EL (cell line): ENCODE measurements around the gene PUM1.

Experiments
- DNase-seq: peaks from one replicate; pipeline ENCODE4 v3.0.0-alpha.2; 2016

Gene PUM1

DNA sequence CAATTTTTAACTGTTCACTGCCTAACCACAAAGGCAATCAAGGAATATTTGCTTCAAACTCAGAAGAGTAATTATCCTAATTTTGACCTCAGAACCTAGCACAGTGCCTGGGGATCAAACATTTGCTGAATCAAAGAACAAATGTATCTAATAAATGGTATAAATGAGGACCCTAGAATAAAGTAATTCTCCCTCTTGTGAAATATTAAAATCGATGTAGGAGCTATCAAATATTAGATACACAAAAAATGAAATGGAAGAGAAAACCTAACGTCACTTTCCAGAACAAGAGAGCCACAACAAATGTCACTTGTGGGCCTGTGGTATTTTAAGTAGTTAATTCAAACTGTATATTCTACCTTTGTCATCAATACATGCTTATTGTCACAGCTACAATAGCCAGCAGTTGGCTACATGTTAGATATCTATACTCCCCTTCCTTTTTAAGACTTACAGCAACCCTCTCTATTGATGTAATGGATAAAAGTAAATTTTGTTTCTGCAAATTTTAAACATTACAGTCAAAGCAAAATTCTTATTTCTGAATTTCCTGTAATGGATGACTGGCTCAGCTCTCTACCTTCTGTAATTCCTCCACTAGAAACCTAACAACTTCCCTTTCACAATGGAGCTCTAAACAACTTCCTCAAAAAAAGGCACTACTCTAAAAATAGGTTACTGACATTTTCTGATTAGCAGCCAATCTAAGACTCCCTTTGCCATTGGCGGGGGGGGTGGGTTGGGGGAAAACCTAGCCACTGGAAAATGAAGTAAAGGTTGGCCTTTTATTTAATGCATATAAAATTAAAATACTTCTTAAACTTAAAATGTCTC lies 37.6 kb downstream of the PUM1 start:
- no peak for DNase-seq

- no peak for DNase-seq
Measured at GRCh38 chr1:31022259-31022658, 43.3 kb downstream of the PUM1 start.

DNA sequence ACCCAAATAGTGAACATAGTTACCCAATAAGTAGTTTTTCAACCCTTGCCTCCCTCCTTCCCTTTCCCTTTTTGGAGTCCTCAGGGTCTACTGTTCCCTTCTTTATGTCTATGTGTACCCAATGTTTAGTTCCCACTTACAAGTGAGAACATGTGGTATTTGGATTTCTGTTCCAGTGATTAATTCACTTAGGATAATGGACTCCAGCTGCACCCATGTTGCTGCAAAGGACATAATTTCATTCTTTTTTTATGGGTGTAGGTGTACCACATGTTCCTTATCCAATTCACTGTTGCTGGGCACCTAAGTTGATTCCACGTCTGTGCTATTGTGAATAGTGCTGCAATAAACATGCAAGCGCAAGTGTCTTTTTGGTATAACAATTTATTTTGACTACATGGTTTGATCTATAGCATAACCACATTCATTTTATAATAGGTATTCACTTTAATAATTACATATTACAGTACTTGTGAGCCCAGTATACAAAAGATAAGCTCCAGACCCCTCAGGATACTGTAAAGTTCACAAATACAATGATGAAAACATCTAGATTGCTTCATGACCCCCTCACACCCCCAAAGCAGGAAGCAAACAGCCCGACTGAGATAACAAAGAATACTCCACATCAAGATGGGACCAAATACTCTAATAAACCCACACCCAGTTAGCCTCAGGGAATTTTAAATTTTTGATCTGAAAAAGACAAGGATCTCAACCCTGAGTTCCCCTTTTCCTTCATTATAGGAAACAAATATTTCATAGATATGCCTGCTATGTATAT lies 45.3 kb downstream of the PUM1 start:
- DNase-seq: no peak

GRCh38 chr1:31019401-31019800 lies 46.1 kb downstream of the PUM1 start:
- no peak for DNase-seq

GRCh38 chr1:31016868-31017267 lies 48.6 kb downstream of the PUM1 start:
- no peak for DNase-seq

- peak; percentile 25 for DNase-seq
Measured at GRCh38 chr1:31013187-31013864, 52.2 kb downstream of the PUM1 start.

GRCh38 chr1:31012210-31012924 lies 53.1 kb downstream of the PUM1 start:
- no peak for DNase-seq

GRCh38 chr1:31011719-31012118 lies 53.8 kb downstream of the PUM1 start:
- DNase-seq: no peak

- peak; percentile 78 for DNase-seq
Measured at GRCh38 chr1:31010086-31010989, 55.2 kb downstream of the PUM1 start.

GRCh38 chr1:31007462-31007991 lies 58.0 kb downstream of the PUM1 start:
- DNase-seq: peak; percentile 89

DNA sequence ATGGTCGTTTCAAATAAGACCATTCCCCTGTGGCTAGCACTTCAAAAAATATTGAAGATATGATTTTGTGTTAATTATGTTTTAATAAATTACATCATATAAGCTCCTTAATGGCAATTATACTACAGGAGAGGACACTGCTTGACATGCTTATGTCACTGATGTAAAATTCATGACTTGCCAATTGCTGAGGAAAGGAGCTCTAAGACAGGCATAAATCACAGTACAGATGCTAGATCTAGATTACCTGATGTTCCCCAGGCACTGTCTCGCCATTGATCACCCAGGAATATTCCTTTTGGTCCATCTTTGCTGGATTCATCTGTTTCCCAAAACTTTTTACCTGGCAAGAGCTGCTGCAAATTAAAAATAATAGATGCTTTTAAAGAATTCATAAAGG lies 58.8 kb downstream of the PUM1 start:
- no peak for DNase-seq

DNA sequence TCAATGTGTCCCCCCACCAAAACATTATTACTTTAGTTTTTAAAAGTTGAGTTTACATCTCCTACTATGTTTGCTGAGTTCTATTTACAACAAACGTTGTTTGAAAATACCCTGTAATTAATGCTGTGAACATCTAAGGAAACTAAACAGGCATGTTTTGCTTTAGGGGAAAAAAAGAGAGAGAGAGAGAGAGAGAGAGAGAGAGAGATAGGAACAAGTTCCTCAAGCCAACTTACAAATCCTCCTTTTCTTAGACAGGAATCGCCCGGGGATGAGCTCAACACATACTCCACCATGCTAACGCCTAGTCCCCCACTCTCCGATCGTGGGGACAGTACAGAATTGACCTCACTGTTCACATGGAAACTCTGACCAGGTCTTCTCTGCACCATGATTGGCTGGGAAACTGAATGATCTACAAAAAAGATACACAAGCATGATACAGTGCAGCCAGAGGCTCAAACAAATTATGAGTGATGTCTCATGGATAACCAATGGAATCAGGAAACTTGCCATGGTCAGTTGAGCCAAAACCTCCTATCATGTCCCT lies 59.8 kb downstream of the PUM1 start:
- DNase-seq: no peak

GRCh38 chr1:31005198-31005597 lies 60.3 kb downstream of the PUM1 start:
- no peak for DNase-seq

- no peak for DNase-seq
Measured at GRCh38 chr1:31004231-31004621, 61.3 kb downstream of the PUM1 start.

DNA sequence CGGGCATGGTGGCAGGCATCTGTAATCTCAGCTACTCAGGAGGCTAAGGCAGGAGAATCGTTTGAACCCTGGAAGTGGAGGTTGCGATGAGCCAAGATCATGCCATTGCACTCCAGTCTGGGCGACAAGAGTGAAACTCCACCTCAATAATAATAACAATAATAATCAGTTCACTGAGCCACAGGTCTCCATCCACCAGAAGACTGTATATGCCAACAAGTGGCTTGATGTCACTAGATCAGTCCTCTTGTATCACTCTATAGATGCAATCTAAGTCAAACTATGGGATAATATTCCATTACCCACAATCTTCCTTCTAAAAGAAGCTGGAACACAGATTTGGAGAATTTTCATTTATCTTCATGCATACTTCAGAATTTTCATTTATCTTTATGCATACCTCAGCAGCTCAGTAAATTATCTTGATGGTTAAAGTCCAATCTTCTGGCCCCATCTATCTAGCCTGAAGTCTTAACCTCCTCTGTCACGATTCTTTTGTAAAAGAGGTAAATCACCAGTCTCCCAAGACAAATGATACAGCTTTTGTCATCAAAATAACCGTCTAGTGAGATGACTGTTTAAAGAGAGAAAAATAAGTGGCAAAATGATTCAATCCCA lies 61.8 kb downstream of the PUM1 start:
- no peak for DNase-seq

DNA sequence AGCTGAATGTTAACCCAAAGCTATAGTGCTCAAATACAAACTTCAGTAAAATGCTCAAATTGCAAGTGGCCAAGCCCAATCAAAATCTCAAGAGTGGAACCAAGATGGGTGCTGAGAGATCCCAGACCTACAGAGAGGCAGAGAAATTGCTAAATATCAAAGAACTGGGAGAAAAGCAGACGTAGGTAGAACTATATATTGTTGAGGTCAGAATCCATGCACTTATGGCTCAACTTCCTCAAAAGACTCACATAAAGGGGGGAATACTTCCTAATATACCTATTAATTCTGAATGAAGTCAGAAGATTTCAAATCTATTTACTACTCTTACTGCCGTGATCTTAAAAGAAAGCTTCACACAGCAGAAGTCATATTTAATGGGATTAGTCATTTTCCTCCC lies 65.2 kb downstream of the PUM1 start:
- no peak for DNase-seq

GRCh38 chr1:30998887-30999286 lies 66.6 kb downstream of the PUM1 start:
- DNase-seq: no peak

DNA sequence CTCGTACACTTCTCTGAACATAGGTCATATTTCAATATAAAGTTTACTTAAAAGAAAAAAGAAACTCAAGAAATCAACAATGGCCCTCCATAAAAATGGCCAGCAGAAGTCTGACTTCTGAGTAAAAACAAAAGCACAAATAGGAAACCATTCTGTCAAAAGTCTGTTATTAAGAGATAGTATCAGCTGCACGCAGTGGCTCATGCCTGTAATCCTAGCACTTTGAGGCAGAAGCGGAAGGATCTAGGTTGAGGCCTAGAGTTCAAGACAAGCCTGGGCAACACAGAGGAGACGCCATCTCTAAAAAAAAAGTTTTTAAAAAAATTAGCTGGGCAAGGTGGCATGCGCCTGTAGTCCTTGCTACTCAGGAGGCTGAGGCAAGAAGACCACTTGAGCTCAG lies 67.3 kb downstream of the PUM1 start:
- no peak for DNase-seq

DNA sequence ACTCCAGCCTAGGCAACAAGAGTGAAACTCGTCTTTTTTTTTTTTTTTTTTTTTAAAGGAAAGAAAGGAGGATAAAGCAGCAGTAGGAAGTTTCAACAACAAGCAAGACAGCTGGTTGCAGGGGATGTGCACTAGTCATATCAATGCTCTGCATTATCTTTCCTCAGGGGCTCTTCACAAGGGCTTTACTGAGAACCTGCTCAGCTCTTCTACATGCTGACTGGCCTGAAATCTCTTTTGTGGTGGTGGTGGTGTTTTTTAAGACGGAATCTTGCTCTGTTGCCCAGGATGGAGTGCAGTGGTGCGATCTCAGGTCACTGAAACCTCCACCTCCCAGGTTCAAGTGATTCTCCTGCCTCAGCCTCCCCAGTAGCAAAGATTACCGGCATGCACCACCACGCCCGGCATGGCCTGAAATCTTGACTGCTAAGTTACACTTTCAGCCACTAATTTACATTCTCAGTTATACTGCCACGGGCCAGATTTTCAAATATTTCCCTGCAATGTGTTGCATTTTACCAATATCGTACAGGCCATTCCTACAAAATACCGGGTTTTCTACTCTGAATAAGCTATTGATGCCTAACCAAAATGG lies 68.0 kb downstream of the PUM1 start:
- no peak for DNase-seq

GRCh38 chr1:30995990-30996612 lies 69.4 kb downstream of the PUM1 start:
- DNase-seq: no peak
